HepG2 (cell line): ENCODE results near the gene RARRES1. TPM values are rescaled to one million over a fixed set of nuclear protein-coding genes. Genes with fewer than 3 reads are reported as not detected.

Experiments
- EP300 ChIP-seq, 3 experiments: sonication (generic) in 1 of 3; formaldehyde crosslinking in 1 of 3; IDR thresholded peaks; 2 replicates each; pipeline versions ENCODE4 v1.5.1 to v1.6.1; 2011 to 2020; ENCODE audit warnings: low read depth in 2 of 3, low read length in 2 of 3, borderline replicate concordance in 1 of 3, improper control_type of control experiment in 1 of 3, mild to moderate bottlenecking in 1 of 3, missing genetic modification reagents in 1 of 3, moderate library complexity in 1 of 3
- FOSL2 ChIP-seq: sonication (generic); formaldehyde crosslinking; IDR thresholded peaks from 2 replicates; pipeline ENCODE4 v1.4.0; 2020; ENCODE audit warnings: missing genetic modification reagents
- FUBP1 ChIP-seq: sonication (generic); formaldehyde crosslinking; IDR thresholded peaks from 2 replicates; pipeline ENCODE4 v1.5.1; 2020; ENCODE audit warnings: missing genetic modification reagents, mild to moderate bottlenecking, borderline replicate concordance
- HNRNPUL1 ChIP-seq: fragments of 200-400 bp; formaldehyde crosslinking; IDR thresholded peaks from 2 replicates; pipeline ENCODE4 v1.6.1; 2017; ENCODE audit warnings: low read depth, mild to moderate bottlenecking, low read length, moderate library complexity
- JUN ChIP-seq: sonication (generic); formaldehyde crosslinking; IDR thresholded peaks from 2 replicates; pipeline ENCODE4 v1.4.0; 2020; ENCODE audit warnings: mild to moderate bottlenecking, missing genetic modification reagents
- KLF11 ChIP-seq: IDR thresholded peaks from 2 replicates; pipeline ENCODE4 v1.6.1; 2016; ENCODE audit warnings: missing compliant biosample characterization
- MED1 ChIP-seq: sonication (generic); formaldehyde crosslinking; IDR thresholded peaks from 2 replicates; pipeline ENCODE4 v1.4.0; 2020; ENCODE audit warnings: missing genetic modification reagents
- SALL2 ChIP-seq: sonication (generic); formaldehyde crosslinking; IDR thresholded peaks from 2 replicates; pipeline ENCODE4 v1.8.1; 2023; ENCODE audit warnings: mild to moderate bottlenecking, missing genetic modification reagents, inconsistent platforms
- SOX13 ChIP-seq, 3 experiments: fragments of 450-650 bp in 1 of 3; sonication (generic) in 1 of 3; formaldehyde crosslinking in 1 of 3; IDR thresholded peaks in 2 of 3; conservative IDR thresholded peaks in 1 of 3; 2 replicates each; pipeline versions ENCODE4 v1.5.0 to v1.6.1; 2016 to 2020; ENCODE audit warnings: antibody characterized with exemption in 1 of 3, mild to moderate bottlenecking in 1 of 3, missing compliant biosample characterization in 1 of 3, missing genetic modification reagents in 1 of 3, moderate library complexity in 1 of 3
- SSRP1 ChIP-seq: IDR thresholded peaks from 2 replicates; pipeline ENCODE4 v1.6.1; 2016; ENCODE audit warnings: control low read depth
- STAG1 ChIP-seq: sonication (generic); formaldehyde crosslinking; IDR thresholded peaks from 2 replicates; pipeline ENCODE4 v1.4.0; 2020; ENCODE audit warnings: missing genetic modification reagents
- TCF12 ChIP-seq, 2 experiments: fragments of 450-650 bp in 1 of 2; sonication (generic) in 1 of 2; formaldehyde crosslinking in 1 of 2; IDR thresholded peaks; 2 replicates each; pipeline versions ENCODE4 v1.6.1 to v1.8.0; 2017 to 2022; ENCODE audit warnings: antibody characterized with exemption in 1 of 2, mild to moderate bottlenecking in 1 of 2, missing genetic modification reagents in 1 of 2, moderate library complexity in 1 of 2
- TCF7 ChIP-seq: sonication (generic); IDR thresholded peaks from 2 replicates; pipeline ENCODE4 v1.6.1; 2016; ENCODE audit warnings: antibody characterized with exemption, low read depth
- TEF ChIP-seq: sonication (generic); formaldehyde crosslinking; IDR thresholded peaks from 2 replicates; pipeline ENCODE4 v1.5.0; 2020; ENCODE audit warnings: missing genetic modification reagents
- ZBTB46 ChIP-seq: sonication (generic); formaldehyde crosslinking; IDR thresholded peaks from 2 replicates; pipeline ENCODE4 v1.4.0; 2020; ENCODE audit warnings: mild to moderate bottlenecking, missing genetic modification reagents, borderline replicate concordance
- ZNF432 ChIP-seq: sonication (generic); formaldehyde crosslinking; IDR thresholded peaks from 2 replicates; pipeline ENCODE4 v1.5.0; 2020; ENCODE audit warnings: missing genetic modification reagents, mild to moderate bottlenecking, borderline replicate concordance
- ZNF567 ChIP-seq: sonication (generic); formaldehyde crosslinking; IDR thresholded peaks from 2 replicates; pipeline ENCODE4 v1.8.1; 2023; ENCODE audit warnings: mild to moderate bottlenecking, missing genetic modification reagents, borderline replicate concordance
- ZNF597 ChIP-seq: sonication (generic); formaldehyde crosslinking; IDR thresholded peaks from 2 replicates; pipeline ENCODE4 v1.5.0; 2020; ENCODE audit warnings: missing genetic modification reagents
- ZNF777 ChIP-seq: sonication (generic); formaldehyde crosslinking; IDR thresholded peaks from 2 replicates; pipeline ENCODE4 v1.4.0; 2020; ENCODE audit warnings: missing genetic modification reagents
- polyA plus RNA-seq, 8 experiments: library from polyadenylated mRNA; depleted of rRNA in 3 of 8; stranded (reverse) in 7 of 8; unstranded in 1 of 8; fragments of >200 nt; fragmentation: Illumina TruSeq in 4 of 8; extraction: Trizol in 4 of 8; gene quantifications; 2 replicates each; pipeline versions ENCODE4 v1.2.1 to v1.2.3, GENCODE V29; 2011 to 2016; ENCODE audit warnings: low read depth in 4 of 8, missing spikeins in 1 of 8, mixed read lengths in 1 of 8; ENCODE audit not compliant: insufficient read depth in 1 of 8
- total RNA-seq, 5 experiments: library from RNA; depleted of rRNA; stranded (reverse); fragments of >200 nt; fragmentation: Illumina TruSeq; extraction: Trizol; gene quantifications; 2 replicates each; pipeline ENCODE4 v1.2.3, GENCODE V29; 2016; ENCODE audit warnings: low read depth in 1 of 5

Gene RARRES1
- total and polyA plus RNA-seq, 2 of the 13 experiments (the other 11 are each of a cell fraction or from before 2014, with no cell fraction given), result not detected

- TF ChIP-seq TCF12 (IDR thresholded peaks at IDR 0.05), result no peak
- TF ChIP-seq TCF12 (CRISPR knock-in tag; IDR thresholded peaks at IDR 0.05), result no peak
- no peak for TF ChIP-seq HNRNPUL1
- peak; percentile 73 for TF ChIP-seq TCF7
- TF ChIP-seq EP300 (IDR thresholded peaks at IDR 0.05; ENCODE audit: low read depth in 2 of 2, low read length in 2 of 2), result peak in 1 of 2 experiments; percentile 81; a peak in 2 of 4 replicates
- peak; percentile 21; the same call in 1 of the 2 replicates for TF ChIP-seq EP300 (CRISPR knock-in tag; IDR thresholded peaks at IDR 0.05; ENCODE audit: borderline replicate concordance)
- TF ChIP-seq KLF11 (CRISPR knock-in tag), result no peak
- no peak for TF ChIP-seq SOX13 (IDR thresholded peaks at IDR 0.05)
- peak in 1 of 2 experiments; percentile 45; a peak in 2 of 4 replicates for TF ChIP-seq SOX13 (CRISPR knock-in tag; conservative IDR thresholded peaks at IDR 0.05 in 1 of 2, IDR thresholded peaks at IDR 0.05 in 1 of 2)
- no peak for TF ChIP-seq ZNF432 (CRISPR knock-in tag)
- TF ChIP-seq ZNF597 (CRISPR knock-in tag), result no peak
- peak; percentile 57; the same call in 1 of the 2 replicates for TF ChIP-seq SSRP1 (CRISPR knock-in tag)
- TF ChIP-seq TEF (CRISPR knock-in tag), result no peak
- TF ChIP-seq FOSL2 (CRISPR knock-in tag), result peak; percentile 35
- TF ChIP-seq ZNF777 (CRISPR knock-in tag), result no peak
- TF ChIP-seq FUBP1 (CRISPR knock-in tag), result no peak
- 0 out of 2 replicates have a peak, but pooled peaks have one; percentile 24 for TF ChIP-seq MED1
- no peak for TF ChIP-seq ZBTB46
- no peak for TF ChIP-seq SALL2 (CRISPR knock-in tag)
- no peak for TF ChIP-seq JUN (CRISPR knock-in tag)
- TF ChIP-seq ZNF567, result no peak
- TF ChIP-seq STAG1, result no peak
Observed at GRCh38 chr3:158768881-158769543, 36.8 kb upstream of the RARRES1 start (continued).
